KOPT-K1 (cell line): Measurements from ENCODE around the gene HPGDS.

ENCODE experiments used
- H3K27ac ChIP-seq: fragments of 200-600 bp; sonication (generic); 2 replicates; pipeline ENCODE4 v1.5.1; 2016; ENCODE audit warnings: antibody characterized with exemption, mild to moderate bottlenecking, low read depth, low read length; ENCODE audit not compliant: poor library complexity, severe bottlenecking
- H3K36me3 ChIP-seq: fragments of 200-600 bp; sonication (generic); 2 replicates; pipeline ENCODE4 v1.5.1; 2017; ENCODE audit warnings: antibody characterized with exemption, mild to moderate bottlenecking, low read length, moderate library complexity; ENCODE audit not compliant: insufficient read depth
- H3K9me3 ChIP-seq: fragments of 200-600 bp; sonication (generic); 2 replicates; pipeline ENCODE4 v1.5.1; 2017; ENCODE audit warnings: antibody characterized with exemption, low read length, mild to moderate bottlenecking; ENCODE audit not compliant: insufficient read depth, poor library complexity, severe bottlenecking

HPGDS gene

GRCh38 chr4:94271248-94271647 is 71.4 kb downstream of the HPGDS start:
- Histone ChIP-seq H3K36me3 (peaks cover 93% of the 10 kb centered on the region), H3K9me3 (no peaks in the 10 kb centered on the region), H3K27ac (no peak overlapping the region)

- Histone ChIP-seq H3K36me3 (peaks cover 94% of the 10 kb centered on the region), H3K27ac (no peak overlapping the region), H3K9me3 (no peaks in the 10 kb centered on the region)
Measured at GRCh38 chr4:94267037-94267436, 75.6 kb downstream of the HPGDS start.

- Histone ChIP-seq H3K27ac (no peak overlapping the region), H3K36me3 (peaks cover 94% of the 10 kb centered on the region), H3K9me3 (no peaks in the 10 kb centered on the region)
Measured at GRCh38 chr4:94262163-94263016, 80.2 kb downstream of the HPGDS start.

GRCh38 chr4:94256828-94257227 is 85.8 kb downstream of the HPGDS start:
- Histone ChIP-seq H3K36me3 (peaks cover 92% of the 10 kb centered on the region), H3K27ac (no peak overlapping the region), H3K9me3 (no peaks in the 10 kb centered on the region)

GRCh38 chr4:94256144-94256783 is 86.4 kb downstream of the HPGDS start:
- no peak overlapping the region for H3K27ac ChIP-seq
- peaks cover 90% of the 10 kb centered on the region for H3K36me3 ChIP-seq
- H3K9me3 ChIP-seq, result no peaks in the 10 kb centered on the region

GRCh38 chr4:94253036-94253435 is 89.6 kb downstream of the HPGDS start:
- no peaks in the 10 kb centered on the region for H3K9me3 ChIP-seq
- no peak overlapping the region for H3K27ac ChIP-seq
- peaks cover 92% of the 10 kb centered on the region for H3K36me3 ChIP-seq

GRCh38 chr4:94251094-94251493 is 91.5 kb downstream of the HPGDS start:
- H3K27ac ChIP-seq, result no peak overlapping the region
- no peaks in the 10 kb centered on the region for H3K9me3 ChIP-seq
- H3K36me3 ChIP-seq, result peaks cover 92% of the 10 kb centered on the region
